Lower lobe of right lung (tissue), 2 donors: ENCODE results near the gene CASS4. TPM values are rescaled to one million over a fixed set of nuclear protein-coding genes. Genes with fewer than 3 reads are reported as not detected.

Experiments
- ATAC-seq, 2 donors: fragments of 200-7000 bp; cut with Tn5 transposase; one replicate each; pipeline ENCODE4 v1.9.1; 2020 to 2022; ENCODE audit warnings: mild to moderate bottlenecking in 2 of 2, moderate library complexity in 2 of 2
- DNase-seq: peaks from one replicate; pipeline ENCODE4 v3.0.0-alpha.2; 2020
- H3K27ac ChIP-seq: fragments of 200-600 bp; one replicate; pipeline ENCODE4 v1.8.0; 2022
- H3K27me3 ChIP-seq: fragments of 200-600 bp; one replicate; pipeline ENCODE4 v1.8.0; 2022; ENCODE audit warnings: low read depth
- H3K36me3 ChIP-seq: fragments of 200-600 bp; one replicate; pipeline ENCODE4 v1.8.0; 2022; ENCODE audit warnings: mild to moderate bottlenecking
- H3K4me1 ChIP-seq: fragments of 200-600 bp; one replicate; pipeline ENCODE4 v1.8.0; 2022
- H3K4me3 ChIP-seq: fragments of 200-600 bp; one replicate; pipeline ENCODE4 v1.8.0; 2022; ENCODE audit warnings: mild to moderate bottlenecking
- H3K9me3 ChIP-seq: fragments of 200-600 bp; one replicate; pipeline ENCODE4 v1.8.0; 2022
- intact Hi-C: fragments of 100-400 bp; cut with DNase I; formaldehyde crosslinking; loops from one replicate; pipeline ENCODE4 v1.11.0; 2022
- total RNA-seq: library from RNA; stranded (reverse); fragmentation: NEBNext Ultra II Directional; extraction: Animal tissue kit (Norgen Biotek cat#: 25700); gene quantifications from one replicate; pipeline ENCODE4 v1.2.1, GENCODE V29; 2021
- TF ChIP-seq, protein P1 (sequence below): fragments of 200-600 bp; IDR thresholded peaks from one replicate; pipeline ENCODE4 v1.8.0; 2022; ENCODE audit warnings: antibody characterized with exemption, mild to moderate bottlenecking
- donor health status: DM: no; HTN: yes; CAD: no; lungs with severe emphysema.

The CASS4 gene
- total RNA-seq, 1 donor from 2014 or later = 23.9 TPM

DNA sequence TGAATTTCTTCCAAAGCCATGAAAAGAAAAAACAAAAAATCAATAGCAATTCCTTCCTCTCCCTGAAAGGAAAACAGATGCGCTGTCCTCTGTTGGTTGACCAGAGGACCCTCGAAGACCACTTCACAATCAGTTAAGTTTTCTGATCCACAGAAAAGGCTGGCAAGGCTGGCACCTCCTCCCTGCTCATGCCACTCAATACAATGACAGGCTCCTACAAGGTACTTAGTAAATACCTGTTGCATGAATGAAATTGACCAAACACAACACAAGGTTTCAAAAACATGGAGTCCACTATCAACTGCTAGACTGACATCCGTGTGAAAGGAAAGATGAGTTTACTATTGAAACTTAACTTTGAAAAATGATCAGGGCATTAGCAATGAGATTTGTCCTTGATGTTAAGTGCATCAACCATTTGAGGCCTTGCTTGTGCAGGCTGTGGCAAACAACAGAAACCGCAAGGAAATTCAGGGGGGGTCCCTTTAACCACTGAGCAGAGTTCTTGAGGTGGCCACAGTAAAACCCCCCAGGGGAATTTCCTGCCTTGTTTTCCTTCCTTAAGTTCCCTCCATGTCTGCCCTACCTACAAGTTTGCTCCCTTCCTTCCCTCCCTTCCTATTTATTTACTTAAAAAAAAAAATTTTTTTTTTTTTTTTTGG lies 28.4 kb downstream of the CASS4 start:
- Histone ChIP-seq H3K9me3 (no peaks in the 10 kb centered on the region), H3K27me3 (peaks cover 7% of the 10 kb centered on the region), H3K27ac (peak overlapping the region; percentile 53), H3K36me3 (peaks cover 16% of the 10 kb centered on the region), H3K4me3 (no peak overlapping the region), H3K4me1 (peaks cover 19% of the 10 kb centered on the region)
- ATAC-seq (no peak), DNase-seq (no peak)
- TF ChIP-seq, protein P1, sequence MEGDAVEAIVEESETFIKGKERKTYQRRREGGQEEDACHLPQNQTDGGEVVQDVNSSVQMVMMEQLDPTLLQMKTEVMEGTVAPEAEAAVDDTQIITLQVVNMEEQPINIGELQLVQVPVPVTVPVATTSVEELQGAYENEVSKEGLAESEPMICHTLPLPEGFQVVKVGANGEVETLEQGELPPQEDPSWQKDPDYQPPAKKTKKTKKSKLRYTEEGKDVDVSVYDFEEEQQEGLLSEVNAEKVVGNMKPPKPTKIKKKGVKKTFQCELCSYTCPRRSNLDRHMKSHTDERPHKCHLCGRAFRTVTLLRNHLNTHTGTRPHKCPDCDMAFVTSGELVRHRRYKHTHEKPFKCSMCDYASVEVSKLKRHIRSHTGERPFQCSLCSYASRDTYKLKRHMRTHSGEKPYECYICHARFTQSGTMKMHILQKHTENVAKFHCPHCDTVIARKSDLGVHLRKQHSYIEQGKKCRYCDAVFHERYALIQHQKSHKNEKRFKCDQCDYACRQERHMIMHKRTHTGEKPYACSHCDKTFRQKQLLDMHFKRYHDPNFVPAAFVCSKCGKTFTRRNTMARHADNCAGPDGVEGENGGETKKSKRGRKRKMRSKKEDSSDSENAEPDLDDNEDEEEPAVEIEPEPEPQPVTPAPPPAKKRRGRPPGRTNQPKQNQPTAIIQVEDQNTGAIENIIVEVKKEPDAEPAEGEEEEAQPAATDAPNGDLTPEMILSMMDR = no peak
- intact Hi-C loops = no loop called here

- Histone ChIP-seq H3K9me3 (no peaks in the 10 kb centered on the region), H3K4me1 (peaks cover 18% of the 10 kb centered on the region), H3K27ac (peak overlapping the region; percentile 60), H3K4me3 (no peak overlapping the region), H3K36me3 (peaks cover 9% of the 10 kb centered on the region), H3K27me3 (peaks cover 7% of the 10 kb centered on the region)
- no peak for DNase-seq
- intact Hi-C loops = no loop called here
- TF ChIP-seq, protein P1 = no peak
- peak in 1 of 2 donors; percentile 37 for ATAC-seq
Measured at GRCh38 chr20:56442389-56443365, 30.6 kb downstream of the CASS4 start.

DNA sequence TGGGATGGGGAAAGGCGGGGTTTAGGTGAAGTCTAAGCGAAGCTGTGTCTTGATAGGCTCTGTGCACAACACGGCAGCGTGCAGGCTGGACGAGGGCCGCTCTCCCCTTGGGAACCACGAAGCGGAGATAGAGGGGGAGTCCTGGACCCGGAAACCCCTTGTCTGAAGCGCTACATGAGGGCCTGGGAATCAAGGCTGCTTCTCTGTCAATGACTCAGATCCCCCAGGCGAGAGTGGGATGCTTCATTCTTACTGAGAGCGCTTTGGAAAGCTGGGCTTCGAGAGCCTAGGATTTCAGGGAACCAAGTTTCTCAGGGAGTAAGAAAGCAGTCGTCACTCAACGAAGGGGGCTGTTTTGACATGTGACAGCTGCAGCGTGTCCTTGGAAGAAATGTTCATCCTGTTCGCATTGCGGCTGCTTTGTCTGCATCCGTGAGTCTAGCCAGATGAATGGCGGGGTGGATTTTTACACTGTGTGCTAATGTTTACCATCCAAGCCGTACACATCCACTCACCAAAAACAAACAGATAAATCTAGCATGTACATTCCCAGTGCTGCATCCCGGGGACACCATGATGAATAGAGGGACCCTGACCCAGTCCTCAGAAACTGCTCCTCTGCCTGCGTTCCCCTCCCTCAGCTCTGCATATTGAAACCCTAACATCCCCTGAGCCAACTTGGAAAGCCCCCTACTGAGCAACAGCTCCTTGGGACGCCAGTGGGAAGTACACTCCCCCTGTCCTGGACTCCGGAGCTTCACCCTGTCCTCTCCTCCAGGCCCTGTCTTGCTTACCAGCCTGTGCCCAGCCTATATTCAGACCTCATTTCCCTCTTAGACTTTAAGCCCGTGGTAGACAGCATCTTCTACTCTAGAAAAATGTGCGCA lies 31.8 kb downstream of the CASS4 start:
- intact Hi-C loops = no loop called here
- peaks cover 7% of the 10 kb centered on the region for H3K27me3 ChIP-seq
- TF ChIP-seq, protein P1 = no peak
- H3K4me1 ChIP-seq = peaks cover 18% of the 10 kb centered on the region
- peak overlapping the region; percentile 49 for H3K27ac ChIP-seq
- H3K9me3 ChIP-seq = no peaks in the 10 kb centered on the region
- DNase-seq (no peak), ATAC-seq (no peak)
- peaks cover 6% of the 10 kb centered on the region for H3K36me3 ChIP-seq
- H3K4me3 ChIP-seq = no peak overlapping the region

- no peak for ATAC-seq
- Histone ChIP-seq H3K4me3 (no peak overlapping the region), H3K27ac (no peak overlapping the region), H3K9me3 (no peaks in the 10 kb centered on the region), H3K4me1 (peaks cover 16% of the 10 kb centered on the region), H3K36me3 (peaks cover 6% of the 10 kb centered on the region), H3K27me3 (peaks cover 7% of the 10 kb centered on the region)
- TF ChIP-seq, protein P1 = no peak
- DNase-seq = no peak
- intact Hi-C loops = no loop called here
Measured at GRCh38 chr20:56445130-56445529, 33.1 kb downstream of the CASS4 start.

- H3K27ac ChIP-seq = no peak overlapping the region
- no peak for ATAC-seq
- H3K4me3 ChIP-seq = no peak overlapping the region
- no peaks in the 10 kb centered on the region for H3K9me3 ChIP-seq
- peaks cover 6% of the 10 kb centered on the region for H3K36me3 ChIP-seq
- H3K27me3 ChIP-seq = peaks cover 7% of the 10 kb centered on the region
- TF ChIP-seq, protein P1 = no peak
- no peak for DNase-seq
- peaks cover 12% of the 10 kb centered on the region for H3K4me1 ChIP-seq
- intact Hi-C loops = no loop called here
Measured at GRCh38 chr20:56445540-56445939, 33.5 kb downstream of the CASS4 start.
